Right lobe of liver (tissue), 6 donors: ENCODE data around the gene SPRED2. TPM values are rescaled to one million over a fixed set of nuclear protein-coding genes. Genes with fewer than 3 reads are reported as not detected.
A peak's percentile ranks its signal among the peaks of the same experiment; 100 is the strongest.

ENCODE experiments used
- ATAC-seq, 4 donors: fragments of 200-7000 bp; cut with Tn5 transposase; one replicate each; pipeline ENCODE4 v1.9.1; 2020; ENCODE audit warnings: mild to moderate bottlenecking in 4 of 4, moderate library complexity in 4 of 4
- DNase-seq, 3 donors: peaks; one replicate each; pipeline ENCODE4 v3.0.0-alpha.2; 2020
- H3K27ac ChIP-seq, 3 donors: fragments of 200-600 bp; one replicate each; pipeline ENCODE4 v1.8.0; 2022
- H3K27me3 ChIP-seq, 2 donors: fragments of 200-600 bp; one replicate each; pipeline ENCODE4 v1.8.0; 2022
- H3K36me3 ChIP-seq, 4 donors: fragments of 200-600 bp; sonication (generic) in 1 of 4; one replicate each; pipeline versions ENCODE4 v1.5.1 to v1.8.0; 2017 to 2022; ENCODE audit warnings: control low read depth in 1 of 4
- H3K4me1 ChIP-seq, 4 donors: fragments of 200-600 bp; sonication (generic) in 1 of 4; one replicate each; pipeline versions ENCODE4 v1.5.1 to v1.8.0; 2017 to 2022; ENCODE audit warnings: control low read depth in 1 of 4
- H3K4me3 ChIP-seq, 3 donors: fragments of 200-600 bp; one replicate each; pipeline ENCODE4 v1.8.0; 2022
- H3K9me3 ChIP-seq, 4 donors: fragments of 200-600 bp; sonication (generic) in 1 of 4; one replicate each; pipeline versions ENCODE4 v1.5.1 to v1.8.0; 2017 to 2022; ENCODE audit warnings: control low read depth in 1 of 4
- CTCF ChIP-seq, 4 donors: fragments of 200-600 bp in 3 of 4; fragments of 450-650 bp in 1 of 4; IDR thresholded peaks; one replicate each; pipeline versions ENCODE4 v1.5.1 to v1.8.0; 2016 to 2022; ENCODE audit warnings: antibody characterized with exemption in 4 of 4, mild to moderate bottlenecking in 2 of 4
- POLR2A ChIP-seq: fragments of 450-650 bp; IDR thresholded peaks from one replicate; pipeline ENCODE4 v1.6.1; 2017; ENCODE audit warnings: antibody characterized with exemption, mild to moderate bottlenecking
- WGBS: methylation state at CpG from one replicate; pipeline ENCODE4 v1.1.6; 2018; ENCODE audit warnings: low coverage, low lambda C conversion rate; ENCODE audit not compliant: insufficient coverage; ENCODE audit errors: missing lambda C conversion rate; 5-methylcytosine and 5-hydroxymethylcytosine counted together
- intact Hi-C, 2 donors: fragments of 100-400 bp; cut with DNase I; formaldehyde crosslinking; loops; one replicate each; pipeline versions ENCODE4 v1.11.2 to v1.14.1; 2022
- total RNA-seq, 6 experiments: library from RNA; depleted of rRNA in 2 of 6; stranded (reverse); fragments of >200 nt in 2 of 6; fragmentation: NEBNext Ultra II Directional in 3 of 6; extraction: Animal tissue kit (Norgen Biotek cat#: 25700) in 3 of 6; gene quantifications; one replicate each; pipeline versions ENCODE4 v1.1.0 to v1.2.4, GENCODE V29; 2016 to 2023
- donor health status: DM: no; HTN: yes; CAD: no.
- donor health status: DM: no; HTN: no; CAD: no.
- donor health status: DM: no; HTN: no; CAD: no.
- donor health status: DM: no; HTN: yes; CAD: no.
- donor health status: DM: no; HTN: yes; CAD: no.

The SPRED2 gene
- total RNA-seq, 6 experiments from 2014 or later = 11.0 to 22.5 (median 15.2) TPM

GRCh38 chr2:65264821-65265670 lies 167.4 kb downstream of the SPRED2 start:
- intact Hi-C loops = loop anchor here in 1 of 2 donors (5.0 kb wide), 1 partner anchor 287 kb away; no protein-coding TSS in a partner anchor
- Histone ChIP-seq H3K27me3 (no peaks in the 10 kb centered on the region), H3K27ac (no peak overlapping the region), H3K4me3 (no peak overlapping the region), H3K4me1 (peaks cover 0 to 4% (median 0%) of the 10 kb centered on the region in 4 donors), H3K36me3 (peaks cover 0 to 23% (median 3%) of the 10 kb centered on the region in 4 donors), H3K9me3 (no peaks in the 10 kb centered on the region)
- TF ChIP-seq CTCF (IDR thresholded peaks at IDR 0.05) (peak; percentile 58 to 79 (median 70)), POLR2A (no peak)
- DNase-seq = no peak
- 41% methylated on average over 8 of the region's 8 CpGs for WGBS
- ATAC-seq = peak; percentile 81 to 94 (median 86)

GRCh38 chr2:65263986-65264385 lies 168.4 kb downstream of the SPRED2 start:
- H3K27ac ChIP-seq = no peak overlapping the region
- intact Hi-C loops = loop anchor here in 1 of 2 donors (5.0 kb wide), 1 partner anchor 288 kb away; no protein-coding TSS in a partner anchor
- TF ChIP-seq CTCF (IDR thresholded peaks at IDR 0.05) (no peak), POLR2A (no peak)
- H3K9me3 ChIP-seq = no peaks in the 10 kb centered on the region
- peaks cover 0 to 23% (median 3%) of the 10 kb centered on the region in 4 donors for H3K36me3 ChIP-seq
- H3K4me3 ChIP-seq = no peak overlapping the region
- DNase-seq = no peak
- peaks cover 0 to 4% (median 0%) of the 10 kb centered on the region in 4 donors for H3K4me1 ChIP-seq
- 95% methylated on average over 4 of the region's 7 CpGs for WGBS
- H3K27me3 ChIP-seq = no peaks in the 10 kb centered on the region
- ATAC-seq = no peak

- no peak overlapping the region for H3K4me3 ChIP-seq
- DNase-seq = no peak
- no peaks in the 10 kb centered on the region for H3K27me3 ChIP-seq
- WGBS = 100% methylated on average over 1 of the region's 1 CpG
- peaks cover 0 to 23% (median 3%) of the 10 kb centered on the region in 4 donors for H3K36me3 ChIP-seq
- intact Hi-C loops = loop anchor here in 1 of 2 donors (5.0 kb wide), 1 partner anchor 289 kb away; no protein-coding TSS in a partner anchor
- H3K27ac ChIP-seq = no peak overlapping the region
- peaks cover 0 to 4% (median 0%) of the 10 kb centered on the region in 4 donors for H3K4me1 ChIP-seq
- TF ChIP-seq CTCF (IDR thresholded peaks at IDR 0.05) (no peak), POLR2A (no peak)
- ATAC-seq = no peak
- no peaks in the 10 kb centered on the region for H3K9me3 ChIP-seq
These were observed 169.1 kb downstream of the SPRED2 start for GRCh38 chr2:65263262-65263661.

GRCh38 chr2:65261676-65262075 lies 170.7 kb downstream of the SPRED2 start:
- Histone ChIP-seq H3K4me3 (no peak overlapping the region), H3K4me1 (peaks cover 0 to 4% (median 0%) of the 10 kb centered on the region in 4 donors), H3K27me3 (no peaks in the 10 kb centered on the region), H3K9me3 (no peaks in the 10 kb centered on the region), H3K36me3 (peaks cover 0 to 23% (median 3%) of the 10 kb centered on the region in 4 donors), H3K27ac (no peak overlapping the region)
- 79% methylated on average over 3 of the region's 3 CpGs for WGBS
- ATAC-seq = no peak
- intact Hi-C loops = loop anchor here in 1 of 2 donors (5.0 kb wide), 1 partner anchor 291 kb away; no protein-coding TSS in a partner anchor
- TF ChIP-seq CTCF (IDR thresholded peaks at IDR 0.05) = no peak
- no peak for TF ChIP-seq POLR2A
- no peak for DNase-seq

Other genes with a start within 250 kb of the SPRED2 start
- gene ACTR2, start 204.8 kb downstream of the SPRED2 start, total RNA-seq = 100 to 1,000 TPM in 1 of 6 experiments, 10 to 100 TPM in 5; 42.9 to 114 (median 69.8) TPM